Effector CD8-positive, alpha-beta T cell (primary cell): Measurements from ENCODE around the gene CACNA1C.

Experiments used
- DNase-seq: peaks from one replicate; lab custom pipeline; 2025; lab: John Stamatoyannopoulos, UW

CACNA1C gene

DNA sequence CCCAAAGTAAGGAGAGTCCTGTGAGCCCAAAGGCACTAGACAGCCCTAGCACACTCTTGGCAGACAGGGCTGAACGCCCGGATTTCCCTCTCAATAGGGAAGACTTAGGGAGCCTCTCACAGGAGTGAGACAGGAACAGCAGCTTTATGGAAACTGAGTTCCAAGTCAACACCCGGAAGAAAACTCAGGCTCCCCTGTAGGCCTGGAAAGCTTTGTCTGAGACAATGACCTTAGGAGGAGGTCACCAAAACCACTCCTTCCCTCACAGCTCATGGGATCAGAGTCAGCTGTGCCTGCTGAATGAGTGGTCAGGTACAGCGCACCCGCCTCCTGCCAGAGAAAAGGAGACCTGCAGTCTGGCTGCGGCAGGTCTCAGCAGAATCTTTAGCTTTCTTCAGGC, 229.5 kb downstream of the CACNA1C start:
- no peak for DNase-seq

DNA sequence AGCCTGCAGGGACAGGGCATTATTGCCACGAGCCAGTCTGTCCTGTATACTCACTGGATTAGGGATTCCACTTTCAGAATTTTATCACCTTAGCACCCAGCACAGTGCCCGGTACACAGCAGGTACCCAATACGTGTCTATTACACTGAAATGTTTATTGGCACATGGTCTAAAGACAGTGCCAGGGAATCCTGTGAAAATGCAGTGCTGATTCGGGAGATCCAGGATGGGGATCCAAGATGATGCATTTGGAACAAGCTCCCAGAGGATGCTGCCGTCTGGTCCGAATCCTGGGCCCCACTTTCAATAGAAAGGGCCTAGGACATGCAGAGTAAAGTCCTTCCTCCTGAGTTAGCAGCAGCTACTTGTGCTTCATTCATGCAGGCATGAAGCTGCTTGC, 230.7 kb downstream of the CACNA1C start:
- DNase-seq, result no peak

DNA sequence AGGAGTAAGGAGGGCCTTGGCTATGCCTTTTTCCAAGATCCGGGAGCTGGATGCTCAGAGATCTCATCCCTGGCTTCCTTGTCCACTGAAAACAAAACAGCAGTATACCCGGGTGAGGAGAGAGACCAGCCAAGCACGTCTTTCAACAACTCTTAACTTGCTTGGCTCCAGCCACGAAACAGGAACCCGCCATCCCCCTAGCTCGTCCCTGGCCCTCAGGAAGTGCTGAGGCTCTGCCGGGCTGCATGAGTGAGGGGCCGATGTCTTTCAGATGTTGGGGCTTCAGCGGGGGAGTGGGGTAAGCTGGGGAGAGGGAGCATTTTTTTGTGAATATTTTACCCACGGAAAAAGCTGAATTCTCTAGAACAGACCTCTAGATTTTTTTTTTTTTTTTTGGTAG, 231.1 kb downstream of the CACNA1C start:
- no peak for DNase-seq

DNA sequence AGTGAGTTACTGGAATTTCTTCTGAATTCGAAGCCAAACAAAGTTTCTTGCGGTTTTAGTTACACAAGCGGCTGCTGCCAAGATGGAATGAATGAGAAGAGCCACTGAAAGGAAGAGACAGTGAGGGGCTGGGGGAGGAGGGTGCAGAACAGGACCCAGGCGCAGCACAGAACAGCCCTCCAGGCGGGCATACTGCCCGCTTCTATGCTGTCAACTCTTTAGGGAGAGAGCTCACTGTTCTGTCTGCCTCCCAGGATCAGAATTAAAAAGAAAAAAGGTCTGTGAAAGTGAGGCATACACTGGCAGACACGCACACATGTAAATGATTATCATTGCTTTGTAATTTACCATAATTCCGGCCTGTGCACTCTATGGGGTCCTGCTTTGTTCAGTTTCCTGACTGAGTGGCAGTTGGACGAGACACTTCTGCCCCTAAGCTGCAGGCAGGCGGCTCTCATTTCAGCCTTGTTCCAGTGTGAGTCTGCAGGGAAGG, 231.6 kb downstream of the CACNA1C start:
- no peak for DNase-seq

DNA sequence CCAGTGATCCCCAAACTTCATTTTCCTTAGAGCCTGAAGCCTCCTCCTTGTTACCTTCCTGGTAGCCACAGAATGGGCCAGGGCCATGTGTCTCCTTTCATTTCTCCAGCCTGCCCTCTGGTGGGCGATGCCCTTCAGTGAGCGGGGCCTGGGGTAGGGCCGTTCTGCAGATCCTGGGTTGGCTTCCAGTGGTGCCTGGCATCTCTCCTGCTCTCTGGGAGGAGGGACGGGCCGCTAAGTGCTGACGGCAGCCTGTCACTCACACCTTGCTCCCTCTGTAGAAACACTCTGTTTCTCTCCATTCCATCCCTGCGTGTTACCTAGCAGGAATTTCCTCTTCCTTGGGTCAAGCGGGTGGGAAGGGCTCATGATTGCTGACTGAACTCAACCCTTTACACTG, 232.1 kb downstream of the CACNA1C start:
- DNase-seq, result no peak

DNA sequence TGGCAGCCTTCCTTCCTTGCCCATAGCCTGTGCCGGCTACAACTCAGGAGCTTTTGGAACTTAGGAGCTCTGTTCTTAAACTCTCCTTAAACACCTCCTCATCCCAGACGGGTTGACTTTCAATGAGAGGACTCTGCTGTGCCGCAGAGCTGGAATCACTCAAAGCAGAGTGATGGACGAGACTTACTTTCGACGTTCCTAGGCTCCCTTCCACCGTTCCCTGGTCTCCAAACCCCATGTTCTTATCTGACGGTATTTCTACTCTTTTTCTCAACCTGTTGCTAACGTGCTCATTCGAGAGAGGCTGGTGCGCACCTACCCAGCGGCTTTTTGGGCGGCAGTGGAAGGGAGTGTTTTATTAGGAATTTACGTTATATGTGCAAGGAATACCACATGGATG, 232.7 kb downstream of the CACNA1C start:
- DNase-seq, result no peak

DNA sequence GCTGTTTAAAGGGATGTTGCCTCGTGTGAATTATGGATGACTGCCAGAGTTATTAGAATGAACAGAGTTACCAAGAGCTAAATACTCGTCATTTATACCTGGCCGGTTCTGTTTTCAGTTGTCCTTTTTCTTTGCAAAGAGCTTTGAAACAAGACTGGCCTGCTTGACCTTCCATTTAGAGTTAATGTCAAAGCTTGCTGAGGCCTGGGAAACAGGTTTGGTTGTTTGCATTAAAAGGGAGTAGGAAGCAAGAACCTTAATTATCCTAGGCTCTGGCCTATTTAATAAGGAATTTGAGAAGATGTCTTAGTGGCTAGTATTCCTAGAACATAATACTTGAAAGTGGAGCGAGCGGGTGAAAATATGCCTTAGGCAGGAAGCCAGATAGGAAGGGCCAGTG, 233.3 kb downstream of the CACNA1C start:
- DNase-seq, result no peak

DNA sequence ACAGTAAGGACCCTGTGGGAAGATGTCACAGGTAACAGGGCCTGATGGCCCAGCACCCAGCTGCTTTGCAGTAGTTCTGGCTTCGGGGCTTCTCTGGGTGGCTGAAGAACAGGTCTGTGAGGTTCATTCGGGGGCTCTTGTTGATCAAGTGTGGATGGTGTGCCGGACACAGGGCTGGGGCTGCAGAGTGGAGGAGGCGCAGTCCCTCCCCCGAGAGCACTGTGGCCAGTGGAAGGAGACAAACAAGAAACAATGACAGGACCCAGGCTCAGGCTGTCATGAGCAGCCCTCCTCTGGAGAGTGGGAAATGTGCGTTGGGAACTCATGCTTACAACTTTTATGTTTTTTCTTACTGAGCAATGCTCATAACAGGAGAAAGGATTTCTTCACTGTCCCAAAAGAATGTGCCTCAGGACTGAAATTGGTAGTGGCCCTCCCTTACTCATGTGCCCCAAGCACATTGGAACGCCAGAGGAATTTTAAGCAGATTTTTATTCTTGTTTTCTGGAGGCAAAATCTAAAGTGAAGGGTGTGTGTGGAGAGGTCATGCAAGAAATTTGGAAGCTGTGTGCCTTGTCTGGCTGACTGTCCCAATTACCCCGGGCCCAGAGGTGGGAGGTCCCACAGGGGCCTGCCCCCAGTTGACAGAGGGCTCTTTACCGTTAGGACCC, 233.8 kb downstream of the CACNA1C start:
- DNase-seq, result no peak

DNA sequence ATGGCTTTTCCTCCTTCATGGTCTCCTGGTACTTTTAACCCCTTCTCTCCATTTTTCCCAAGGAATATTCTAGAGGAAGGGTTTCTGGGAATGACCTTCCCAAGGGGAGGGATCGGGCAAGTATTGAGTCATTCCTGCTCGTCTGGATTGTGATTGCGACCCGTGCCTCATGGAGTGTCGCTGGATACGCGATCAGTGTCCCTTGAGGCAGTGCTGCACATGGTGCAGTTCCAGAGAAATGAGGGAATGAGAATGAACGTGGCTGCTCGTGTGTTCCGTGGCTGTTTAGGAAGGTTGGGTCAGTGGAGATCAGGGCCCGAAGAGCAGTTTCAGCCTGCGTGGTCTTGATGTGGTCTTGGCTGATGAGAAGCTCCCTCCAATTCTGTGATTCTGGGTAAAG, 234.4 kb downstream of the CACNA1C start:
- DNase-seq, result no peak

DNA sequence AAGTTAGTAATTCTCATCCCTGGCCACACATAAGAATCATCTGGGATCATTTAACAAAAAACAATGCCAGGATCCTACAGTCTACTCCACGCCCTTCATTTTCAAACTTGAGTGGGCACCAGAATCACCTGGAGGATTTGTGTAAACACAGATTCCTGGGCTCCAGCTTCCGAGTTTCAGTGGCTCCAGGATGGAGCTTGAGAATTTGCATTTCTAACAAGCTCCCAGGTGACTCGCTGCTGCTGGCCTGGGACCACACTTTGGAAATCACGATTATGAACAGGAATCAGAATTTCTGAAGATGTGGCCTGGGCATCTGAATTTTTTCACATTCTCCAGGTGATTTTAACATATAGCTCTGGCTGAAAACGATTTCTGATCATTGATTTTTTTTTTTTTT, 234.8 kb downstream of the CACNA1C start:
- no peak for DNase-seq

DNA sequence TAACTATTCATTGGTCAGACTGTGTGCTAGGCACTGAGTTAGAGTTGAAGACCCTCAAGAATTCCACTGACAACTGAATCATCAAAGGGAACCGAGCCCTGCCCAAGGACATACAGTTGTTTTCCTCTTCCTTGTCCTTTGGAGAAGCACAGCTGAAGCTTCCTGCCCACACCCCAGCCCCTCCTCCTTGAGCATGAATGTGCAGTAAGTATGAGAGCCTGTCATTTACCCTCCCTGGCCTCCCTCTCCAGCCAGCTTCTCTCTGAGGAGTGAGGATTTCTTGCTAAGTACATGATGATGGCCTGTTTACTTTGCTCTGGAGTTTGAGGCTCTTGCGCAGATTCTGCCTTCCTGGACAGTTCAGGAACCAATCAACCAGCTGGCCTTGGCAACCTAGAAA, 235.2 kb downstream of the CACNA1C start:
- no peak for DNase-seq

DNA sequence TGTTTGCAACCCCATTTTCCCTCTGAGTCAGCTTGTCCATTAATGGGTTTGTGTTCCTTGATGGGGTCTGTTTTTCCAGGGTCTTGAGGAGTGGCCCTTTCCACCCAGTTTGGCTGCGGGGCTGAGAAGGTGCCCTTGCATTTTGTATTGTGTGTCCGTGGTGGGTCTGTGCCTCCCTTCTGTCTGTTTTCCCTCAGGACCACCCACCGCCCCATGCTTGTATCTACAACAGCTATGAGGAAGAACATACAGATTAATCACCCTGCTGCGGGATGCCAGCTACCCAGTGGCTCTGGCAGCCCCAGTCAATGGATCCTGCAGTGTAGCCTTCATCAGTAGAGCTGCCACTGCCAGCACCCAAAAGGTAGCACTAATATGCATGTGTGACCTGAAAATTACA, 235.7 kb downstream of the CACNA1C start:
- no peak for DNase-seq

DNA sequence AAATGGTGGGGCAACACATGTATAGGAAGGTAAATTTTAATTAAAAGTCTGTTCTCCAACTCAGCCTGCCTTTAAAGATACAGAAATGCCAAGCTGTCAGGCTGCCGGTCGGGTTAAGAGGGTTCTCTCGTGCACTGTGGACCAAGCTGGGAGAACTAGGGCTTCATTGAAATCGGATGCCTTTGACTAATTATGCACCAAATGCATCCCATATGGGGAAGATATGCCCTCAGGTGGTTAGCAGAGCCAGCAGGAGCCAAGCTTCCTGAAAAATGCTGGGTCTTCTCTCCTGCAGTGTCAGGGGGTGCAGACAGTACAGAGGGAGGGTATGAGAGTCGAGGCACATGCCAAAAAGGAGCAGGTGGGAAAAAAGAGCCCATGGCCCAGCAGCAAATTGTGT, 236.1 kb downstream of the CACNA1C start:
- DNase-seq, result no peak

DNA sequence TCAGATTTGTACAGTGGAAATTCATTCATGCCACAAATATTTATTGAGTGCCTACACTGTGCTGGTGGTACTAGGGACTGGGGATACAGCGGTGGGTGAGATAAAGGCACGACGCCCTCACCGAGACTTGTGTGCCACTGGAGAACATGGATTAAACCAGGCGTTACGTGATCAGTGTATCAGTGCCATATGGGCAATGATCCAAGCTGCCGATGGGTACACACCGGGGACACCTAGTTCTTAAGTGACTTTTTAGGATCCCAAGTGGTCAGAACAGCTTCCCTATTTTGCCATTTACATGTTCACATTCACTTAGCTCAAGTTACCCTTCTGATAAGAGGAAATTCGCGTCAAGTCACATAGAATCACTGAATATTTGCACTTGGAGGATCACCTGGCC, 236.7 kb downstream of the CACNA1C start:
- no peak for DNase-seq

DNA sequence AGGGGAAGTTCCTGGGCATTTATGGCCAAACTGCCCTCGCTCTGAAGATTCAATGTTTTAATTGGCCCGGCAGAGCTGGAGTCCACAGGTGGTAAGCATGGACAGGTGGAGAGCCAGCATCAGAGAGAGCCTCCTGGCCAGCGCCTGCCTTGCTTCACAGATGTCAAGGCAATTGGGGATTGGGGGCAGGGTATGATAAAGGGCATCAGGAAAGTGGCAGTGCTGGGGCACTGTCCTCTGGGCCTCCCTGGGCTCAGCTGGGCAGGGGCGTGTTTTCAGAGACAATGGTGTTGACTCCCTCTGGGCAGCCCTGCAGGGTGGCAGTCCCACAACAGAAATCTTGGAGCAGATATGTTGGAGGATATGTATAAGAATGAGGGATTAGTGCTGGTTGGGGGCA, 237.3 kb downstream of the CACNA1C start:
- no peak for DNase-seq

DNA sequence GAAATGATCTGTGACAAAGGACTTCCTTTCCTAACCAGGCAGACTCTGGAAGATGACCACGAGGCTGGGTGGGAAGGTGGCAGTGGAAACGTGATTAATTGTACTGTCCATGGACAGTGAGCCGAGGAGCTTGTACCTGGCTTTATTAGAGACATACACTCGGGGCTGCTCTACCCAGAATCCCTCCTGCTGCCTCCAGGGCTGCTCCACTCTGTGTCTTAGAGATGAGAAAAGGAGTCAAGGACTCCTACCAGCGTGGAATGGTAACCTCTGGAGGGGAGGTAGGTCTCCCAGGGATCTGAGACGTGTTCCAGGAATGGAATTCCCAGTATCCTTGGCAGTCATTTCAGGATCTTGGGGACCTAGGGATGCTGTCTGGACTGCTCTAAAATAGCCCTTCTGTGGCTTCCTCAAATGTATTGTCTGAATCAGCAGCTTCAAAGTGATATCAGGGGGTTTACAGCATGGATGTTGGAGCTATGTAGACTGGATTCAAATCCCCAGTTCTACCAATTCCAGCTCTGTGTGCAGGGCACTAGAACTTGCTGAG, 237.8 kb downstream of the CACNA1C start:
- no peak for DNase-seq

DNA sequence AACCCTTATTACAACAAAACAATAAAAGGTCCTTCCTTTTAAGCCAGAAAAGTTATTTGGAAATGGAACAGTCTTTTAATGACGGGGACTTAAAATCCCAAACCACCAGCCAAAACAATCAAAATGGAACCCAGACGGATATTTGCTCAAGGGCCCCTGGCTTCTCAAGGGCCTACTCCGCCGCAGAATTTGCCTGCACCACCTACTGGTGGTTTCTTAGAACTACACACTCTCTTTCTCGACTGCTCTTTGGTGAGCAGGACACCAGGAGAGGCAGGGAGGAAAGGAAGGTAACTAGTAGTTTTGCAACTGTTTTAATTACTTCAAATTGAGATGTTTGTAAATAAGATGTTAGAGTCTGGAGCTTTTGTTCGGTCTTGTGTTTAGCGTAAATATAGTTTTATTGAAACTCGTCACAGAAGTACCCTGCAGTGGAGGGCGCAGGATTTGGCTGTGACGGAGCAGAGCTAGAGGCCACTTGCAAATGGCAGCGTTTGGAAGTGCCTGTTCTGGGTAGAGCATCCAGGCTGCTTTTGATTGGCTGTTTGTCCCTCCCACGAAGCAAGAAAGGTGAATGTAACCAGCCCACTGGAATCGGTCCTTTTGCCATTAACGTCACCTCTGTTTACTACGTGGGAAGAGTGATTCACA, 238.5 kb downstream of the CACNA1C start:
- no peak for DNase-seq

DNA sequence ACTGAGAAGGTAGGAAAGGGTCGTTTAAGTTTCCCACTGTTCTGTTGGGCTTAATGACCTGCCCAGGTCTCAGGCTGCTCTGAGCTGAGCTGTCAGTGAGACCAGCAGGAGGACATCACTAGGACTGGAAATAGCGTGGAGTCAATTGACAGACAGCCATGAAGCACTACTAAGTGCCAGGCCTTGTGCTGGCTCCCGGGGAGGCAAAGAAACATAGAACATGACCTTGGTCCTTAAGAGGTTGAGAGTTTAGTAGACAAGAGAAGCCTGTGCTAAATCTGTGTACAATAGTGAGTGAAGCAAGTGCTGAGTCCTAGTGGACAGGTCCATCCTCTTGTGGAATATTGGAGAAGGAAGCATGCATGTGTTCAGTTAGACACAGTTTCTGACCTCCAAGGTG, 239.2 kb downstream of the CACNA1C start:
- no peak for DNase-seq

DNA sequence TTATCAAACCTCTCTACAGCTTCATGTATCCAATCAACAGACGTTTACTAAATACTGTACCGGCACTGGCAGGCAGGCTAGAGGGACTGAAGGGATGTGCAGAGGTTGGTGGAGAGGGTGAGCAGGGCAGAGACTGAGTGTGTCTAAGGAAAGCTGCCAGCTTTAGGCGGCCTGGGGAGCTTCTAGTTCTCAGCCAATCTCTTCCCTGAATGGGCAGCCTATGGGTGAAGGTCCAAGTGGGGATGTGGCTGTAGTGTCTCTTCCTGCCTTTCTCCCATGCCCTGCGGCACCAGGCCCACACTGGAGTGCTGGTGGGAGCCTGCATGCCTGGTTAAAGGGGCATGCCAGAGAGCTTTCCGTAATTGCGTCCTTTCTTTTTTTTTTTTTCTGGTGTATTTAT, 239.8 kb downstream of the CACNA1C start:
- no peak for DNase-seq

DNA sequence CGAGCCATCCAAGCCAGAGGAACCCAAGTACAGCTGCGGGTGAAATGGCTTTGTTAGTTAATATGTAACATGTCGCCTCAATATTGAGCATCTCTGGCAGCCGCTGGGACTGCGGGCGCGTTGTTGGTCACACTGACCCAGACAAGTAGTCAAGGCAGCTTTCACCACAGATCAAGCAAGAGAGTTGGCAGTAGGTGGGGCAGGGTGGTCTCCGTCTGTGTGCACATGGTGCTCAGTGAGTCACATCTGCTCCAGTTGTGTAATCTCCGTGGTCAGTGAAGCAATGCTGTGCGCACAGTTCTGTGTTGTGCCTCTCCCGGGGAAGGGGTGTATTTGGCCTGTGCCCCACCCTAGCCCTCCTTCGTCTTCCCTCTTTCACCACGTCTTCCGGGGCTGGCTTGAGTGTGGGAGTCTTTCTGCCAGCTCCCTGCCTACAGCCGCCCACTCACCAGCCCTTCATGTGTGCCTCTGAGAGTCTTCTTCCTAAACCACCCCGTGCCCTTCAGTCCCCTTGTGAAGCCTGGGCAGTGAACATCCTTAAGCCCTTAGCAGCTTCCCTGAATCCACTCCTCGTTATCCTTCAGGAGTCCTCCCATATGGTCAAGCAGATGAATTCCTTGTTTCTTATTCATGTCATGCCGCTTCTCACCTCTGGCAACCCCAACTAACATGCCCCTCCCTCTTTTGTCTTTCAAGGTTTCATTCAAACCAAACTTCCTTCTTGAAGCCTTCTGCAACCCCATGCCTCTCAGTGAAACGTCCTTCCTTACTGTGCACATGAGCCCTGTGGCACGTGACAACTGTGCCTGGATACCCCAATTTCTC, 242.1 kb downstream of the CACNA1C start:
- DNase-seq, result no peak

DNA sequence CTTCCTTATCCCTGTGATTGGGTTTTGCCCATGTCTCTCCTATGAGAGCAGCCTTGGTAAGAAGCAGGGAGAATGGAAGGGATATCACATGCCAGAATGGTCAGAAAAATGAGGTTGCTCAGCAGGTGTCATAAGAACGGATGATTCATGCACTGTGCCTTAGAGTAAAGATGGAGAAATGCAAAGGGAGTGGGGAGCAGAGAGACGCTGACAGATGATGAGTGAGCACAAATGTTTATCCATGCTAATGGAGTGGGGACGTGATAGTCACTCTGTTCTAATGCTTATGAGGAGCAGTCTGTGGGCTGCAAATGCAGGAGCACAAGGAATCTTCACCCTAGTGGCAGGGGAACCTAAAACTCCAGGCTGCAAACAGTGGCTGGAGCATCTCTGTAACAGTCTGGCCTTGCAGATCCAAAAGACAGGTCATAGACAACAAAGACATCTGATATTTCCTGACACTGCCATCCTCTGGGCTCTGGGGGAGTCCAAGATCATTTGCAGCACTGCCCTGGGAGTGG, 243.2 kb downstream of the CACNA1C start:
- DNase-seq, result no peak

DNA sequence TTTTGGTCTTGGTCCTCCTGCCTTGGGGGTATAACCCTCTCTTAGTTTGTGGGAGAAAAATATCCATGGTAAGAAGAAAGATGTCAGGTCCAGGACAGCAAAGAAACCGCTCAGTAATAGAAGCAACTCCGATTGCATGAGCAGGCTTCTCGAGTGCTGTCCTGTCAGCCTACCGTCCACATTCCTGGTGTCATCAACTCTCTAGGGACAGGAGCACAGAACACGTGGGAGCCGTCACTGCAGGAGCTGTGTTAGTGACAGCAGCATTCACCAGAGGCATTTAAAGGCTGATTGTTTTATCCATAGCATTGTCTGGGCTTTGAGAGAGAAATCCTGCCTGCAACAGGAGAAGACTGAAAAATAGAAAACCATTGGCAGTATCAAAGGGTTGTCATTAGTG, 244.2 kb downstream of the CACNA1C start:
- DNase-seq, result no peak
